WTC11 (cell line): ENCODE data around the gene ACOXL. TPM values are rescaled to one million over a fixed set of nuclear protein-coding genes. Genes with fewer than 3 reads are reported as not detected.

ENCODE experiments used
- ATAC-seq: fragments of 200-7000 bp; cut with Tn5 transposase; 2 replicates; pipeline ENCODE4 v1.10.0; 2021; ENCODE audit warnings: mild to moderate bottlenecking, moderate library complexity
- CTCF ChIA-PET: fragments of 300-600 bp; sonication (Branson Sonifier 250); formaldehyde crosslinking; loops from one replicate; lab custom pipeline; 2021; ENCODE audit warnings: antibody characterized with exemption; lab: Charles Lee
- POLR2A ChIA-PET: fragments of 350-600 bp; sonication (Branson Sonifier 250); formaldehyde crosslinking; loops from one replicate; lab custom pipeline; 2021; ENCODE audit warnings: antibody characterized with exemption; lab: Charles Lee
- DNase-seq: peaks from one replicate; pipeline ENCODE4 v3.0.0; 2021; ENCODE audit warnings: low spot score
- H3K27ac Mint-ChIP-seq: 2 replicates; pipeline ENCODE4 v1.8.0; 2021; ENCODE audit warnings: mixed read lengths
- H3K27me3 Mint-ChIP-seq: 2 replicates; pipeline ENCODE4 v1.8.0; 2021; ENCODE audit warnings: low read depth, mild to moderate bottlenecking, moderate library complexity, mixed read lengths
- H3K36me3 Mint-ChIP-seq: 2 replicates; pipeline ENCODE4 v1.8.0; 2021; ENCODE audit warnings: mixed read lengths
- H3K4me1 Mint-ChIP-seq: 2 replicates; pipeline ENCODE4 v1.8.0; 2022; ENCODE audit warnings: mixed read lengths
- H3K4me3 Mint-ChIP-seq: 2 replicates; pipeline ENCODE4 v1.8.0; 2021; ENCODE audit warnings: mild to moderate bottlenecking, moderate library complexity, mixed read lengths
- H3K9me3 Mint-ChIP-seq: 2 replicates; pipeline ENCODE4 v1.8.0; 2021; ENCODE audit warnings: mixed read lengths
- ATF2 ChIP-seq: sonication (generic); formaldehyde crosslinking; IDR thresholded peaks from 2 replicates; pipeline ENCODE4 v1.8.1; 2022; ENCODE audit warnings: low read depth, missing genetic modification reagents, borderline replicate concordance
- FOXP1 ChIP-seq: sonication (generic); formaldehyde crosslinking; IDR thresholded peaks from 2 replicates; pipeline ENCODE4 v1.8.0; 2022; ENCODE audit warnings: missing genetic modification reagents, mild to moderate bottlenecking, moderate library complexity, borderline replicate concordance
- GABPB1 ChIP-seq: sonication (generic); formaldehyde crosslinking; IDR thresholded peaks from 2 replicates; pipeline ENCODE4 v1.8.1; 2023; ENCODE audit warnings: mild to moderate bottlenecking, missing genetic modification reagents
- IRF2 ChIP-seq: sonication (generic); formaldehyde crosslinking; IDR thresholded peaks from 2 replicates; pipeline ENCODE4 v1.8.0; 2022; ENCODE audit warnings: low read depth, missing genetic modification reagents, borderline replicate concordance
- MAX ChIP-seq: sonication (generic); formaldehyde crosslinking; IDR thresholded peaks from 2 replicates; pipeline ENCODE4 v1.8.0; 2022; ENCODE audit warnings: mild to moderate bottlenecking, missing genetic modification reagents
- NFATC4 ChIP-seq: fragments of 250-450 bp; sonication (Bioruptor Pico); IDR thresholded peaks from 2 replicates; pipeline ENCODE4 v1.9.0; 2021; ENCODE audit warnings: mild to moderate bottlenecking
- PRRX2 ChIP-seq: fragments of 250-450 bp; sonication (Bioruptor Pico); IDR thresholded peaks from 2 replicates; pipeline ENCODE4 v1.8.0; 2021; ENCODE audit warnings: mild to moderate bottlenecking
- RELA ChIP-seq: sonication (generic); formaldehyde crosslinking; IDR thresholded peaks from 2 replicates; pipeline ENCODE4 v1.8.1; 2022; ENCODE audit warnings: missing genetic modification reagents, mild to moderate bottlenecking, borderline replicate concordance
- RORB ChIP-seq: fragments of 250-450 bp; sonication (Bioruptor Pico); IDR thresholded peaks from 2 replicates; pipeline ENCODE4 v1.9.0; 2021; ENCODE audit warnings: mild to moderate bottlenecking
- SMAD4 ChIP-seq: sonication (generic); formaldehyde crosslinking; IDR thresholded peaks from 2 replicates; pipeline ENCODE4 v1.8.0; 2022; ENCODE audit warnings: mild to moderate bottlenecking, missing genetic modification reagents
- SOX15 ChIP-seq: fragments of 250-450 bp; sonication (Bioruptor Pico); IDR thresholded peaks from 2 replicates; pipeline ENCODE4 v1.9.0; 2021; ENCODE audit warnings: mild to moderate bottlenecking
- ZMAT4 ChIP-seq: fragments of 250-450 bp; sonication (Bioruptor Pico); IDR thresholded peaks from 2 replicates; pipeline ENCODE4 v1.9.0; 2021; ENCODE audit warnings: mild to moderate bottlenecking
- total RNA-seq: library from RNA; stranded (reverse); gene quantifications from 3 replicates; pipeline ENCODE4 v1.2.3, GENCODE V29; 2021
- TF ChIP-seq, protein P1 (sequence below): fragments of 250-450 bp; sonication (Bioruptor Pico); IDR thresholded peaks from 2 replicates; pipeline ENCODE4 v2.1.2; 2022; ENCODE audit warnings: mild to moderate bottlenecking, moderate library complexity
- TF ChIP-seq, protein P2 (sequence below): fragments of 250-450 bp; sonication (Bioruptor Pico); IDR thresholded peaks from 2 replicates; pipeline ENCODE4 v1.9.0; 2021; ENCODE audit warnings: mild to moderate bottlenecking
- TF ChIP-seq, protein P3 (sequence below): fragments of 250-450 bp; sonication (Bioruptor Pico); IDR thresholded peaks from 2 replicates; pipeline ENCODE4 v1.9.0; 2021; ENCODE audit warnings: moderate library complexity, mild to moderate bottlenecking, inconsistent platforms, borderline replicate concordance
- TF ChIP-seq, protein P4 (sequence below): sonication (generic); formaldehyde crosslinking; conservative IDR thresholded peaks from 2 replicates; pipeline ENCODE4 v1.8.1; 2023; ENCODE audit warnings: mild to moderate bottlenecking, low read depth, missing genetic modification reagents, moderate library complexity

ACOXL gene
- total RNA-seq, 1 experiment from 2014 or later = 14.9 TPM

DNA sequence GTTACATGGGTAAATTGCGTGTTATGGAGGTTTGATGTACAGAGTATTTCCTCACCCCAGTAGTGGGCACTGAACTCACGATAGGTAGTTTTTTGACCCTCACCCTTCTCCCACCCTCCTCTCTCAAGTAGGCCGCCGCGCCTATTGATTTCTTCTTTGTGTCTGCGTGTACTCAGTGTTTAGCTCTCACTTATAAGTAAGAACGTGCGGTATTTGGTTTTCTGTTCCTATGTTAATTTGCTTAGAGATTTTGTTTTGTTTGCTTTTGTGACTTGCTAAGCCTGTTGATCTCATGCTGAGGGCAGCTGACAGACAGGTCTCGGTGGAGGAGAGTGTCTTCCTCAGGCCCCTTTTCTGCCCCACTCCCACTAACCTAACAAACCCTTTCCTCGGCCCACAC, 36.2 kb downstream of the ACOXL start:
- Mint-ChIP-seq H3K4me1 (peaks cover 59% of the 10 kb centered on the region), H3K27ac (no peak overlapping the region; the same call in 1 of the 2 replicates), H3K27me3 (no peaks in the 10 kb centered on the region), H3K36me3 (peaks cover 11% of the 10 kb centered on the region), H3K4me3 (peak overlapping the region; percentile 5; the same call in 1 of the 2 replicates), H3K9me3 (peaks cover 18% of the 10 kb centered on the region)
- ChIA-PET CTCF (interaction anchor here (0.5 to 1.5 kb wide), 2 partner anchors 13 to 85 kb away, joined by 3 to 7 read pairs; no protein-coding TSS in a partner anchor), POLR2A (interaction anchor here (0.6 to 1.1 kb wide), 2 partner anchors 79 to 930 kb away, joined by 3 to 4 read pairs; no protein-coding TSS in a partner anchor)
- DNase-seq (no peak), ATAC-seq (no peak)
- TF ChIP-seq PRRX2 (CRISPR knock-in tag) (no peak), RORB (peak; percentile 41; the same call in 1 of the 2 replicates), ZMAT4 (CRISPR knock-in tag) (no peak), GABPB1 (CRISPR knock-in tag) (0 out of 2 replicates have a peak, but pooled peaks have one; percentile 19)

GRCh38 chr2:110770404-110770958, 38.1 kb downstream of the ACOXL start:
- CTCF ChIA-PET = interaction anchor here (0.7 to 2.1 kb wide), 2 partner anchors 15 to 92 kb away, joined by 3 to 7 read pairs; partner anchors contain the start of gene BUB1
- no peaks in the 10 kb centered on the region for H3K27me3 Mint-ChIP-seq
- H3K27ac Mint-ChIP-seq = peak overlapping the region; percentile 33; the same call in 1 of the 2 replicates
- peaks cover 9% of the 10 kb centered on the region for H3K36me3 Mint-ChIP-seq
- H3K9me3 Mint-ChIP-seq = peaks cover 13% of the 10 kb centered on the region
- TF ChIP-seq MAX (CRISPR knock-in tag) (no peak), IRF2 (CRISPR knock-in tag) (no peak), SOX15 (CRISPR knock-in tag) (no peak), FOXP1 (CRISPR knock-in tag) (no peak), SMAD4 (CRISPR knock-in tag) (no peak), ATF2 (no peak), NFATC4 (CRISPR knock-in tag) (no peak), RELA (CRISPR knock-in tag) (no peak)
- TF ChIP-seq, protein P1, sequence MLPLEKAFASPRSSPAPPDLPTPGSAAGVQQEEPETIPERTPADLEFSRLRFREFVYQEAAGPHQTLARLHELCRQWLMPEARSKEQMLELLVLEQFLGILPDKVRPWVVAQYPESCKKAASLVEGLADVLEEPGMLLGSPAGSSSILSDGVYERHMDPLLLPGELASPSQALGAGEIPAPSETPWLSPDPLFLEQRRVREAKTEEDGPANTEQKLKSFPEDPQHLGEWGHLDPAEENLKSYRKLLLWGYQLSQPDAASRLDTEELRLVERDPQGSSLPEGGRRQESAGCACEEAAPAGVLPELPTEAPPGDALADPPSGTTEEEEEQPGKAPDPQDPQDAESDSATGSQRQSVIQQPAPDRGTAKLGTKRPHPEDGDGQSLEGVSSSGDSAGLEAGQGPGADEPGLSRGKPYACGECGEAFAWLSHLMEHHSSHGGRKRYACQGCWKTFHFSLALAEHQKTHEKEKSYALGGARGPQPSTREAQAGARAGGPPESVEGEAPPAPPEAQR = no peak
- TF ChIP-seq, protein P2, sequence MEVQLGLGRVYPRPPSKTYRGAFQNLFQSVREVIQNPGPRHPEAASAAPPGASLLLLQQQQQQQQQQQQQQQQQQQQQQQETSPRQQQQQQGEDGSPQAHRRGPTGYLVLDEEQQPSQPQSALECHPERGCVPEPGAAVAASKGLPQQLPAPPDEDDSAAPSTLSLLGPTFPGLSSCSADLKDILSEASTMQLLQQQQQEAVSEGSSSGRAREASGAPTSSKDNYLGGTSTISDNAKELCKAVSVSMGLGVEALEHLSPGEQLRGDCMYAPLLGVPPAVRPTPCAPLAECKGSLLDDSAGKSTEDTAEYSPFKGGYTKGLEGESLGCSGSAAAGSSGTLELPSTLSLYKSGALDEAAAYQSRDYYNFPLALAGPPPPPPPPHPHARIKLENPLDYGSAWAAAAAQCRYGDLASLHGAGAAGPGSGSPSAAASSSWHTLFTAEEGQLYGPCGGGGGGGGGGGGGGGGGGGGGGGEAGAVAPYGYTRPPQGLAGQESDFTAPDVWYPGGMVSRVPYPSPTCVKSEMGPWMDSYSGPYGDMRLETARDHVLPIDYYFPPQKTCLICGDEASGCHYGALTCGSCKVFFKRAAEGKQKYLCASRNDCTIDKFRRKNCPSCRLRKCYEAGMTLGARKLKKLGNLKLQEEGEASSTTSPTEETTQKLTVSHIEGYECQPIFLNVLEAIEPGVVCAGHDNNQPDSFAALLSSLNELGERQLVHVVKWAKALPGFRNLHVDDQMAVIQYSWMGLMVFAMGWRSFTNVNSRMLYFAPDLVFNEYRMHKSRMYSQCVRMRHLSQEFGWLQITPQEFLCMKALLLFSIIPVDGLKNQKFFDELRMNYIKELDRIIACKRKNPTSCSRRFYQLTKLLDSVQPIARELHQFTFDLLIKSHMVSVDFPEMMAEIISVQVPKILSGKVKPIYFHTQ (CRISPR knock-in tag) = no peak
- TF ChIP-seq, protein P3, sequence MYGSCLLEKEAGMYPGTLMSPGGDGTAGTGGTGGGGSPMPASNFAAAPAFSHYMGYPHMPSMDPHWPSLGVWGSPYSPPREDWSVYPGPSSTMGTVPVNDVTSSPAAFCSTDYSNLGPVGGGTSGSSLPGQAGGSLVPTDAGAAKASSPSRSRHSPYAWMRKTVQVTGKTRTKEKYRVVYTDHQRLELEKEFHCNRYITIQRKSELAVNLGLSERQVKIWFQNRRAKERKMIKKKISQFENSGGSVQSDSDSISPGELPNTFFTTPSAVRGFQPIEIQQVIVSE (CRISPR knock-in tag) = no peak
- TF ChIP-seq, protein P4, sequence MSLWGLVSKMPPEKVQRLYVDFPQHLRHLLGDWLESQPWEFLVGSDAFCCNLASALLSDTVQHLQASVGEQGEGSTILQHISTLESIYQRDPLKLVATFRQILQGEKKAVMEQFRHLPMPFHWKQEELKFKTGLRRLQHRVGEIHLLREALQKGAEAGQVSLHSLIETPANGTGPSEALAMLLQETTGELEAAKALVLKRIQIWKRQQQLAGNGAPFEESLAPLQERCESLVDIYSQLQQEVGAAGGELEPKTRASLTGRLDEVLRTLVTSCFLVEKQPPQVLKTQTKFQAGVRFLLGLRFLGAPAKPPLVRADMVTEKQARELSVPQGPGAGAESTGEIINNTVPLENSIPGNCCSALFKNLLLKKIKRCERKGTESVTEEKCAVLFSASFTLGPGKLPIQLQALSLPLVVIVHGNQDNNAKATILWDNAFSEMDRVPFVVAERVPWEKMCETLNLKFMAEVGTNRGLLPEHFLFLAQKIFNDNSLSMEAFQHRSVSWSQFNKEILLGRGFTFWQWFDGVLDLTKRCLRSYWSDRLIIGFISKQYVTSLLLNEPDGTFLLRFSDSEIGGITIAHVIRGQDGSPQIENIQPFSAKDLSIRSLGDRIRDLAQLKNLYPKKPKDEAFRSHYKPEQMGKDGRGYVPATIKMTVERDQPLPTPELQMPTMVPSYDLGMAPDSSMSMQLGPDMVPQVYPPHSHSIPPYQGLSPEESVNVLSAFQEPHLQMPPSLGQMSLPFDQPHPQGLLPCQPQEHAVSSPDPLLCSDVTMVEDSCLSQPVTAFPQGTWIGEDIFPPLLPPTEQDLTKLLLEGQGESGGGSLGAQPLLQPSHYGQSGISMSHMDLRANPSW (CRISPR knock-in tag) = no peak
- TF ChIP-seq, all 79 proteins: peak for 0
- no peak overlapping the region for H3K4me3 Mint-ChIP-seq
- POLR2A ChIA-PET = interaction anchor here (1.4 kb wide), 1 partner anchor 38 kb away, joined by 3 read pairs; the partner anchor contains the start of gene ACOXL
- no peak for DNase-seq
- ATAC-seq = no peak
- H3K4me1 Mint-ChIP-seq = peaks cover 65% of the 10 kb centered on the region
